ENCODE data around the gene OLIG2. TPM values are rescaled to one million over a fixed set of nuclear protein-coding genes. Genes with fewer than 3 reads are reported as not detected.

OLIG2 gene
- total RNA-seq, 2 donors from 2014 or later: not detected

- DNase-seq (ENCODE audit: low spot score in 2 of 2) (no peak), ATAC-seq (no peak)
- Mint-ChIP-seq H3K9me3 (no peaks in the 10 kb centered on the region), H3K36me3 (peaks cover 0 to 23% of the 10 kb centered on the region in 2 donors), H3K27ac (no peak overlapping the region)
These were observed 1.9 kb downstream of the OLIG2 start for GRCh38 chr21:33027401-33028286.

- no peak for DNase-seq (ENCODE audit: low spot score in 2 of 2)
- Mint-ChIP-seq H3K9me3 (no peaks in the 10 kb centered on the region), H3K36me3 (peaks cover 0 to 21% of the 10 kb centered on the region in 2 donors), H3K27ac (peak overlapping the region in 1 of 2 donors; percentile 79)
- no peak for ATAC-seq
These were observed 2.5 kb downstream of the OLIG2 start for GRCh38 chr21:33028287-33028670.

- ATAC-seq (no peak), DNase-seq (ENCODE audit: low spot score in 2 of 2) (peak in 1 of 2 donors; percentile 29)
- H3K27ac Mint-ChIP-seq: no peak overlapping the region
- H3K9me3 Mint-ChIP-seq: no peaks in the 10 kb centered on the region
- H3K36me3 Mint-ChIP-seq: peaks cover 0 to 21% of the 10 kb centered on the region in 2 donors
These were observed 3.1 kb downstream of the OLIG2 start for GRCh38 chr21:33028773-33029384.

GRCh38 chr21:33029385-33029921 lies 3.7 kb downstream of the OLIG2 start:
- Mint-ChIP-seq H3K9me3 (no peaks in the 10 kb centered on the region), H3K27ac (no peak overlapping the region), H3K36me3 (peaks cover 0 to 21% of the 10 kb centered on the region in 2 donors)
- ATAC-seq: no peak
- DNase-seq (ENCODE audit: low spot score in 2 of 2): no peak

GRCh38 chr21:33029975-33030461 lies 4.3 kb downstream of the OLIG2 start:
- H3K36me3 Mint-ChIP-seq: peaks cover 0 to 21% of the 10 kb centered on the region in 2 donors
- no peaks in the 10 kb centered on the region for H3K9me3 Mint-ChIP-seq
- DNase-seq (ENCODE audit: low spot score in 2 of 2) (no peak), ATAC-seq (no peak)
- H3K27ac Mint-ChIP-seq: no peak overlapping the region

GRCh38 chr21:33030633-33031032 lies 4.9 kb downstream of the OLIG2 start:
- ATAC-seq: no peak

GRCh38 chr21:33031152-33031911 lies 5.6 kb downstream of the OLIG2 start:
- ATAC-seq (no peak), DNase-seq (ENCODE audit: low spot score in 2 of 2) (no peak)
- Mint-ChIP-seq H3K27ac (no peak overlapping the region), H3K36me3 (peaks cover 0 to 21% of the 10 kb centered on the region in 2 donors), H3K9me3 (no peaks in the 10 kb centered on the region)

More at GRCh38 chr21:33030633-33031032, 4.9 kb downstream of the OLIG2 start:
- no peak overlapping the region for H3K27ac Mint-ChIP-seq
- no peak for DNase-seq (ENCODE audit: low spot score in 2 of 2)
- H3K9me3 Mint-ChIP-seq: no peaks in the 10 kb centered on the region
- peaks cover 0 to 21% of the 10 kb centered on the region in 2 donors for H3K36me3 Mint-ChIP-seq

GRCh38 chr21:33032434-33033047 lies 6.8 kb downstream of the OLIG2 start:
- peaks cover 0 to 15% of the 10 kb centered on the region in 2 donors for H3K36me3 Mint-ChIP-seq
- no peaks in the 10 kb centered on the region for H3K9me3 Mint-ChIP-seq
- DNase-seq (ENCODE audit: low spot score in 2 of 2) (no peak), ATAC-seq (no peak)
- H3K27ac Mint-ChIP-seq: no peak overlapping the region

- Mint-ChIP-seq H3K27ac (no peak overlapping the region), H3K9me3 (no peaks in the 10 kb centered on the region), H3K36me3 (peaks cover 0 to 12% of the 10 kb centered on the region in 2 donors)
- DNase-seq (ENCODE audit: low spot score in 2 of 2) (no peak), ATAC-seq (no peak)
These were observed 7.6 kb downstream of the OLIG2 start for GRCh38 chr21:33033094-33033951.

GRCh38 chr21:33033961-33034413 lies 8.3 kb downstream of the OLIG2 start:
- H3K27ac Mint-ChIP-seq: no peak overlapping the region

GRCh38 chr21:33035147-33035546 lies 9.4 kb downstream of the OLIG2 start:
- H3K36me3 Mint-ChIP-seq: peaks cover 0 to under 1% of the 10 kb centered on the region in 2 donors
- no peaks in the 10 kb centered on the region for H3K9me3 Mint-ChIP-seq
- DNase-seq (ENCODE audit: low spot score in 2 of 2): no peak
- ATAC-seq: no peak
- H3K27ac Mint-ChIP-seq: no peak overlapping the region

More at GRCh38 chr21:33033961-33034413, 8.3 kb downstream of the OLIG2 start:
- H3K36me3 Mint-ChIP-seq: peaks cover 0 to 11% of the 10 kb centered on the region in 2 donors
- ATAC-seq (no peak), DNase-seq (ENCODE audit: low spot score in 2 of 2) (no peak)
- no peaks in the 10 kb centered on the region for H3K9me3 Mint-ChIP-seq

- H3K9me3 Mint-ChIP-seq: no peaks in the 10 kb centered on the region
- peak overlapping the region in 1 of 2 donors; percentile 31 for H3K27ac Mint-ChIP-seq
- ATAC-seq (peak; percentile 72 to 91), DNase-seq (ENCODE audit: low spot score in 2 of 2) (no peak)
- peaks cover 0 to 4% of the 10 kb centered on the region in 2 donors for H3K36me3 Mint-ChIP-seq
These were observed 10.9 kb downstream of the OLIG2 start for GRCh38 chr21:33036430-33037162.

- ATAC-seq: no peak
- peaks cover 0 to 4% of the 10 kb centered on the region in 2 donors for H3K36me3 Mint-ChIP-seq
- no peaks in the 10 kb centered on the region for H3K9me3 Mint-ChIP-seq
- no peak for DNase-seq (ENCODE audit: low spot score in 2 of 2)
- H3K27ac Mint-ChIP-seq: peak overlapping the region in 1 of 2 donors; percentile 31
These were observed 11.8 kb downstream of the OLIG2 start for GRCh38 chr21:33037501-33037900.

- H3K27ac Mint-ChIP-seq: no peak overlapping the region
- no peaks in the 10 kb centered on the region for H3K9me3 Mint-ChIP-seq
- peaks cover 0 to 4% of the 10 kb centered on the region in 2 donors for H3K36me3 Mint-ChIP-seq
- ATAC-seq (no peak), DNase-seq (ENCODE audit: low spot score in 2 of 2) (no peak)
These were observed 13.8 kb downstream of the OLIG2 start for GRCh38 chr21:33039536-33039935.

GRCh38 chr21:33040215-33040614 lies 14.5 kb downstream of the OLIG2 start:
- Mint-ChIP-seq H3K36me3 (peaks cover 0 to 4% of the 10 kb centered on the region in 2 donors), H3K27ac (no peak overlapping the region), H3K9me3 (no peaks in the 10 kb centered on the region)
- ATAC-seq (no peak), DNase-seq (ENCODE audit: low spot score in 2 of 2) (no peak)
